ENCODE data around the gene ZNF274.
"Not testable (repeated sequence)": the region's sequence is repeated elsewhere in the genome, so short reads cannot be mapped to it uniquely, and the experiment has no call there.

Gene ZNF274

GRCh38 chr19:58182989-58183816, at the start of gene ZNF274:
ZNF274 (plus strand) TSS chr19:58183061; CDS start chr19:58183966, 905 bp downstream.
- DNase-seq (ENCODE audit: low read depth): peak; percentile 92
- peak within 1 kb of the TSS; percentile 78 for H3K4me3 ChIP-seq (ENCODE audit: low read depth, low read length)
- TF ChIP-seq MYC (IDR thresholded peaks at IDR 0.05; ENCODE audit: low read depth, low read length) (peak; percentile 78), POLR2A (IDR thresholded peaks at IDR 0.05; ENCODE audit: extremely low read depth, insufficient read length) (peak; percentile 79)
- TF ChIP-seq, protein P1, sequence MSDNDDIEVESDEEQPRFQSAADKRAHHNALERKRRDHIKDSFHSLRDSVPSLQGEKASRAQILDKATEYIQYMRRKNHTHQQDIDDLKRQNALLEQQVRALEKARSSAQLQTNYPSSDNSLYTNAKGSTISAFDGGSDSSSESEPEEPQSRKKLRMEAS (IDR thresholded peaks at IDR 0.05; ENCODE audit: low read depth, low read length): peak; percentile 51
- TF ChIP-seq, protein P2, sequence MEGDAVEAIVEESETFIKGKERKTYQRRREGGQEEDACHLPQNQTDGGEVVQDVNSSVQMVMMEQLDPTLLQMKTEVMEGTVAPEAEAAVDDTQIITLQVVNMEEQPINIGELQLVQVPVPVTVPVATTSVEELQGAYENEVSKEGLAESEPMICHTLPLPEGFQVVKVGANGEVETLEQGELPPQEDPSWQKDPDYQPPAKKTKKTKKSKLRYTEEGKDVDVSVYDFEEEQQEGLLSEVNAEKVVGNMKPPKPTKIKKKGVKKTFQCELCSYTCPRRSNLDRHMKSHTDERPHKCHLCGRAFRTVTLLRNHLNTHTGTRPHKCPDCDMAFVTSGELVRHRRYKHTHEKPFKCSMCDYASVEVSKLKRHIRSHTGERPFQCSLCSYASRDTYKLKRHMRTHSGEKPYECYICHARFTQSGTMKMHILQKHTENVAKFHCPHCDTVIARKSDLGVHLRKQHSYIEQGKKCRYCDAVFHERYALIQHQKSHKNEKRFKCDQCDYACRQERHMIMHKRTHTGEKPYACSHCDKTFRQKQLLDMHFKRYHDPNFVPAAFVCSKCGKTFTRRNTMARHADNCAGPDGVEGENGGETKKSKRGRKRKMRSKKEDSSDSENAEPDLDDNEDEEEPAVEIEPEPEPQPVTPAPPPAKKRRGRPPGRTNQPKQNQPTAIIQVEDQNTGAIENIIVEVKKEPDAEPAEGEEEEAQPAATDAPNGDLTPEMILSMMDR (IDR thresholded peaks at IDR 0.05; ENCODE audit: low read depth, low read length): no peak

- no peak overlapping the region for H3K4me3 ChIP-seq (ENCODE audit: low read depth, low read length)
- TF ChIP-seq, protein P1 (IDR thresholded peaks at IDR 0.05; ENCODE audit: low read depth, low read length): no peak
- no peak for DNase-seq (ENCODE audit: low read depth)
These were observed 48.6 kb upstream of the ZNF274 start for GRCh38 chr19:58134244-58134643.

- H3K4me3 ChIP-seq (ENCODE audit: low read depth, low read length): no peak overlapping the region
- no peak for TF ChIP-seq MYC (IDR thresholded peaks at IDR 0.05; ENCODE audit: low read depth, low read length)
- TF ChIP-seq, protein P1 (IDR thresholded peaks at IDR 0.05; ENCODE audit: low read depth, low read length): no peak
- no peak for TF ChIP-seq POLR2A (IDR thresholded peaks at IDR 0.05; ENCODE audit: extremely low read depth, insufficient read length)
- TF ChIP-seq, protein P2 (IDR thresholded peaks at IDR 0.05; ENCODE audit: low read depth, low read length): no peak
These were observed 37.0 kb upstream of the ZNF274 start for GRCh38 chr19:58145849-58146248.

GRCh38 chr19:58147475-58147874, 35.4 kb upstream of the ZNF274 start:
- not testable (repeated sequence) for DNase-seq (ENCODE audit: low read depth)

More at GRCh38 chr19:58145849-58146248, 37.0 kb upstream of the ZNF274 start:
- DNase-seq (ENCODE audit: low read depth): no peak

GRCh38 chr19:58150328-58150921, 32.4 kb upstream of the ZNF274 start, which contains the start of gene ZNF329:
ZNF329 (minus strand) TSS chr19:58150789; CDS start chr19:58129503, 21,286 bp downstream.
- TF ChIP-seq, protein P2 (IDR thresholded peaks at IDR 0.05; ENCODE audit: low read depth, low read length): no peak
- TF ChIP-seq MYC (IDR thresholded peaks at IDR 0.05; ENCODE audit: low read depth, low read length) (no peak), POLR2A (IDR thresholded peaks at IDR 0.05; ENCODE audit: extremely low read depth, insufficient read length) (peak; percentile 49)
- DNase-seq (ENCODE audit: low read depth): peak; percentile 85
- H3K4me3 ChIP-seq (ENCODE audit: low read depth, low read length): peak within 1 kb of the TSS; percentile 73

More at GRCh38 chr19:58147475-58147874, 35.4 kb upstream of the ZNF274 start:
- not testable (repeated sequence) for H3K4me3 ChIP-seq (ENCODE audit: low read depth, low read length)

DNA sequence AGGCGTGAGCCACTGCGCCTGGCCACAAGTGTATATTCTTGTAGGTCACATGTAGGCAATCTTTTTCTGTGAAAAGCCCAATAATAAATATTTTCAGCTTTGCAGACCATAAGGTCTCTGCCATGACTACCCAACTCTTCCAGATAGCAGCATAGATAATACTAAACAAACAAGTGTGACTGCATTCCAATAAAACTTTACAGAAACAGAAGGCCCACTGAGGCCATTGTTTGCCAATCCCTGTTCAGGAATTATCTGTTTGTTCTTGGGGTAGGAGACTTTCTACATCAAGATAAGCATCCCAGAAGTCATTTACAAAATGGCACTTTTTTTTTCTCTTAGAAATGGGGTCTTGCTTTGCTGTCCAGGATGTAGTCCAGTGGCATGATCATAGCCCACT, 29.5 kb upstream of the ZNF274 start:
- TF ChIP-seq POLR2A (IDR thresholded peaks at IDR 0.05; ENCODE audit: extremely low read depth, insufficient read length) (no peak), MYC (IDR thresholded peaks at IDR 0.05; ENCODE audit: low read depth, low read length) (no peak)
- TF ChIP-seq, protein P2 (IDR thresholded peaks at IDR 0.05; ENCODE audit: low read depth, low read length): no peak
- TF ChIP-seq, protein P1 (IDR thresholded peaks at IDR 0.05; ENCODE audit: low read depth, low read length): no peak
- no peak for DNase-seq (ENCODE audit: low read depth)
- no peak overlapping the region for H3K4me3 ChIP-seq (ENCODE audit: low read depth, low read length)
